ENCODE measurements around the gene SYT11.

GRCh38 chr1:155831279-155831976 lies 27.9 kb upstream of the SYT11 start:
- TF ChIP-seq, protein P1, sequence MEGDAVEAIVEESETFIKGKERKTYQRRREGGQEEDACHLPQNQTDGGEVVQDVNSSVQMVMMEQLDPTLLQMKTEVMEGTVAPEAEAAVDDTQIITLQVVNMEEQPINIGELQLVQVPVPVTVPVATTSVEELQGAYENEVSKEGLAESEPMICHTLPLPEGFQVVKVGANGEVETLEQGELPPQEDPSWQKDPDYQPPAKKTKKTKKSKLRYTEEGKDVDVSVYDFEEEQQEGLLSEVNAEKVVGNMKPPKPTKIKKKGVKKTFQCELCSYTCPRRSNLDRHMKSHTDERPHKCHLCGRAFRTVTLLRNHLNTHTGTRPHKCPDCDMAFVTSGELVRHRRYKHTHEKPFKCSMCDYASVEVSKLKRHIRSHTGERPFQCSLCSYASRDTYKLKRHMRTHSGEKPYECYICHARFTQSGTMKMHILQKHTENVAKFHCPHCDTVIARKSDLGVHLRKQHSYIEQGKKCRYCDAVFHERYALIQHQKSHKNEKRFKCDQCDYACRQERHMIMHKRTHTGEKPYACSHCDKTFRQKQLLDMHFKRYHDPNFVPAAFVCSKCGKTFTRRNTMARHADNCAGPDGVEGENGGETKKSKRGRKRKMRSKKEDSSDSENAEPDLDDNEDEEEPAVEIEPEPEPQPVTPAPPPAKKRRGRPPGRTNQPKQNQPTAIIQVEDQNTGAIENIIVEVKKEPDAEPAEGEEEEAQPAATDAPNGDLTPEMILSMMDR (IDR thresholded peaks at IDR 0.05), result no peak
- no peak for TF ChIP-seq POLR2A (IDR thresholded peaks at IDR 0.05)

All from thyroid gland (tissue), 4 donors.